Fibroblast of the aortic adventitia (primary cell): Measurements from ENCODE around the gene SLC66A2. TPM values are rescaled to one million over a fixed set of nuclear protein-coding genes. Genes with fewer than 3 reads are reported as not detected.
A peak's percentile ranks its signal among the peaks of the same experiment; 100 is the strongest.

ENCODE experiments used
- DNase-seq: peaks from one replicate; pipeline ENCODE4 v3.0.0-alpha.2; 2010; ENCODE audit warnings: low read depth
- H3K4me3 ChIP-seq: 2 replicates; pipeline ENCODE4 v1.5.1; 2011; ENCODE audit warnings: low read depth, mild to moderate bottlenecking, control low read depth, low read length, moderate library complexity
- total RNA-seq: library from RNA; depleted of rRNA; stranded (reverse); fragments of >200 nt; gene quantifications from 2 replicates; pipeline ENCODE4 v1.2.3, GENCODE V29; 2012; ENCODE audit warnings: low replicate concordance
- TF ChIP-seq, protein P1 (sequence below): IDR thresholded peaks from 2 replicates; pipeline ENCODE4 v1.5.1; 2011; ENCODE audit warnings: mild to moderate bottlenecking, low read length, control low read depth, inconsistent platforms; ENCODE audit not compliant: insufficient read depth

SLC66A2 gene
- total RNA-seq, 1 donor = 15.6 TPM

DNA sequence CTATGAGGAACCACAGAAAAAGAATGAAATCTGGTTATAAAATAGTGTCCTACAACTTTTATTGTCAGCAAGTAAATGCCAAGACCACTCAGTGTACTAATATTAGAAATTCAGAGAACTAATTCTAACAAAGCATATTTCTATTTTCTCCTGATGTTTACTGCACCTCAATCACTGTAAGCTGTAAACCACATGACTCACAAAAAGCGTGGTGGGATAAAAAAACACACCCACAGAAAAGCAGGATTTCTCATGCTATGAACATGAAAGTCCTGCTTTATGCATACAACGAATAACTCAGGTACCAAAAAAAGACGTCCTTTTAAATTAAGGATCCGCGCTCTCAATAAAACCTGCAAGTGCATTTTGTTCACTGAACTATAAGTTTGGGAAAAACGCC, 36.1 kb upstream of the SLC66A2 start:
- H3K4me3 ChIP-seq = peak overlapping the region; percentile 98
- TF ChIP-seq, protein P1, sequence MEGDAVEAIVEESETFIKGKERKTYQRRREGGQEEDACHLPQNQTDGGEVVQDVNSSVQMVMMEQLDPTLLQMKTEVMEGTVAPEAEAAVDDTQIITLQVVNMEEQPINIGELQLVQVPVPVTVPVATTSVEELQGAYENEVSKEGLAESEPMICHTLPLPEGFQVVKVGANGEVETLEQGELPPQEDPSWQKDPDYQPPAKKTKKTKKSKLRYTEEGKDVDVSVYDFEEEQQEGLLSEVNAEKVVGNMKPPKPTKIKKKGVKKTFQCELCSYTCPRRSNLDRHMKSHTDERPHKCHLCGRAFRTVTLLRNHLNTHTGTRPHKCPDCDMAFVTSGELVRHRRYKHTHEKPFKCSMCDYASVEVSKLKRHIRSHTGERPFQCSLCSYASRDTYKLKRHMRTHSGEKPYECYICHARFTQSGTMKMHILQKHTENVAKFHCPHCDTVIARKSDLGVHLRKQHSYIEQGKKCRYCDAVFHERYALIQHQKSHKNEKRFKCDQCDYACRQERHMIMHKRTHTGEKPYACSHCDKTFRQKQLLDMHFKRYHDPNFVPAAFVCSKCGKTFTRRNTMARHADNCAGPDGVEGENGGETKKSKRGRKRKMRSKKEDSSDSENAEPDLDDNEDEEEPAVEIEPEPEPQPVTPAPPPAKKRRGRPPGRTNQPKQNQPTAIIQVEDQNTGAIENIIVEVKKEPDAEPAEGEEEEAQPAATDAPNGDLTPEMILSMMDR = no peak
- DNase-seq = peak; percentile 23

DNA sequence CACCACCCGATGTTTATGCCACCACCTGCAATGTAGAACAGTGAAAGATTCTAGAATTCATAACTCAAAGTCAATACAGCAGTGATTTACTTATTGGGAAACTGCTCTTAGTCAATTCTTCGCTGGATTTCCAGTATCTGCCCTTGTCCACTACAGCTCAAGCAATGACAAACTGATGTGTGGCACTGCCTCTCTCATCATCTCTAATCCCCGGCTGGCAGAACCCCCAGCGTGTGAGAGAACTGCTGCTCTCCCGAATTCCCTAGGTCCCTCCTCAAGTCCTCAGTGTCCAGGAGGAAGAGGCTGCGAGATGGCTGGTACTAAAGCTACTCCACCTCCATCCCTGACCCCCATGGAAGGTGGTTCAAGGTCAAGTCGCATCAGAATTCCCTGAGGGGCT, 35.3 kb upstream of the SLC66A2 start:
- H3K4me3 ChIP-seq = peak overlapping the region; percentile 98
- DNase-seq = no peak
- TF ChIP-seq, protein P1 = no peak

GRCh38 chr18:79985172-79985571, 33.7 kb upstream of the SLC66A2 start:
- no peak overlapping the region for H3K4me3 ChIP-seq
- TF ChIP-seq, protein P1 = no peak
- no peak for DNase-seq

DNA sequence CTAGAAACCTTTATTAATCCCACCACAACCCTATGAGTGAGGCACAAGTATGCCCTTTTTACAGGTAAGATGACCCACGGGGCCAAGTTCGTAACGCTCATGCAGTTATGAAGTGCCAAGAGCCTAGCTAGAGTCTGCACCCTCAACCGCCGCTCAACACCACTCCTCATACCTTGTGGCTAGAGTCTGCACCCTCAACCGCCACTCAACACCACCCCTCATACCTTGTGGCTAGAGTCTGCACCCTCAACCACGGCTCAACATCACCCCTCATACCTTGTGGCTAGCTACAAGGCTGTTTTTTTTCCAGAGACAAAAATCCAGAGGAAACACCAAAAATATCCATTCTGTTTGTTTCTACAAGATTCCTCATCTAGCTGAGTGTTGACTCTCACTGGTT, 32.3 kb upstream of the SLC66A2 start:
- TF ChIP-seq, protein P1 = no peak
- H3K4me3 ChIP-seq = no peak overlapping the region
- no peak for DNase-seq

DNA sequence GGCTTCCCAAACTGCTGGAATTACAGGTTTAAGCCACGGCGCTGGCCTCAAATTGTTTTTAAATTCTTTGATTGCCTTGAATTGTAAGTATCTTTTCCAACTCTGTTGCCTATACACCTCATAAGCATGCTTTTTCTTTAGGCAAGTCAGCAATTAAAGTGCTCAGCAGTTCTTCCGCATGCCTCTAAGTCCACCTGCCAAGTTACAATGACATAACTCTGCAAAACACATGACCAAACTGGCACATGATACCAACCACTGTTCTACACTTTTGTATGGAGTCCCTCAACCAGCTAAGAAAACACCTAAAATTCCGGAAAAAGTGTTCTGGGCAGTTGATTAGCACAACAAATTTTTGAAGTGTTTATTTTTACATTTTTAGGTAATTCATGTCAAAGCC, 31.8 kb upstream of the SLC66A2 start:
- TF ChIP-seq, protein P1 = no peak
- H3K4me3 ChIP-seq = no peak overlapping the region
- DNase-seq = peak; percentile 28

DNA sequence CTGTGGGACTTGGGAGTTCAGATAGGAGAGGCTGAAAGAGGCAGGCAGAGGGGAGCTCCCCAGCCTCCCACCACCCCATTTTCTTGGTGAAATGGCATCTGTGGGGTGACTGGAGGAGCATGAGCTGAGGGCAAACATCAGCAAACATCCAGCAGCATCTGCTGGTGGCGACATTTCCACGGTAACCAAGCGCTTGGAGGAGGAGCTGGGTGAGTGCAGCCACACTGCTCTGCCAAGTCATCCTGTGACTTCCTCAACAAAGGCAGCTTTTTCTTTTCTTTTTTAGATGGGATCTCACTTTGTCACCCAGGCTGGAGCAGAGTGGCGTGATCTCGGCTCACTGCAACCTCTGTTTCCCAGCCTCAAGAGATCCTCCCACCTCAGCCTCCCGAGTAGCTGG, 31.3 kb upstream of the SLC66A2 start:
- peak; percentile 15 for DNase-seq
- H3K4me3 ChIP-seq = no peak overlapping the region
- TF ChIP-seq, protein P1 = no peak

- no peak for DNase-seq
- TF ChIP-seq, protein P1 = no peak
- H3K4me3 ChIP-seq = no peak overlapping the region
These were observed 29.1 kb upstream of the SLC66A2 start for GRCh38 chr18:79980585-79980984.
